Cardiac fibroblast (primary cell): ENCODE data around the gene ZNF718.
"Not testable (repeated sequence)": the region's sequence is repeated elsewhere in the genome, so short reads cannot be mapped to it uniquely, and the experiment has no call there.

Experiments used
- DNase-seq, 2 donors: peaks; one replicate each; pipeline versions ENCODE4 v3.0.0 to v3.0.0-alpha.2; 2010; ENCODE audit warnings: low read depth in 2 of 2
- H3K4me3 ChIP-seq, 2 donors: replicated peaks in 1 of 2; 1 replicate in 1 of 2; 2 replicates in 1 of 2; pipeline ENCODE4 v1.5.1; 2011; ENCODE audit warnings: low read depth in 2 of 2, low read length in 2 of 2, mild to moderate bottlenecking in 2 of 2, moderate library complexity in 1 of 2
- CTCF ChIP-seq: IDR thresholded peaks from one replicate; pipeline ENCODE4 v1.5.1; 2011; ENCODE audit warnings: low read depth, mild to moderate bottlenecking, low read length, inconsistent platforms

Gene ZNF718

DNA sequence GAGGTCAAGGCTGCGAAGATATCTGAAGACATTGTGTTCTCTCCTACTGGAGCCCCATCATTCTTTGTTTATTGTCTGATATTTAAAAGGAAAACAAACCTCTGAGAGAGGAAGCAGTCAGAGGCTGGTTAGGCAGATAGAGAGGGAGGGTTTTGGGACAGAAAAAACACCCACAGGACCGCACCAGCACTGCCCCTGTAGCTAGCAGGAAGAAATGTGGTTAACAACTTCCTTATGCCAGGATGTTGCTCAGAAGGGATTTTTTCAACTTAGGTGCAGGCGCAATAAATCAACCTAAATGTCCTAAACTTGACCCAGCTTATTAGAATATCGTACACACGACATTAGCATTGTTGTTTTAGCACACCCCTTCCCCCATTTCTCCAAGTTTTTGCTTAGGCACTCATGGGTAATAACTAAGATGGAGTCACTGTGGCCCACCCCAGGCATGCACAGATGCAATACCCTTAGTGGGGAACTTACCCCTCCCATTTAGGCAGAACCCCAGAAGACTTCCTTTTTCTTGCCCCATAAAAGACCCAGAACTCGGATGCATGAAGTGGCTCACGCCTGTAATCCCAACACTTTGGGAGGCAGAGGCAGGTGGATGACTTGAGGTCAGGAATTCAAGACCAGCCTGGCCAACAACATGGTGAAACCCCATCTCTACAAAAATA, 2.8 kb upstream of the ZNF718 start:
- TF ChIP-seq CTCF, result no peak
- no peak for DNase-seq
- no peak overlapping the region for H3K4me3 ChIP-seq

GRCh38 chr4:123922-124274, 403 bp upstream of the ZNF718 start:
- peak overlapping the region; percentile 90 to 93 for H3K4me3 ChIP-seq
- DNase-seq, result not testable (repeated sequence)

- peak; percentile 44 for DNase-seq
- H3K4me3 ChIP-seq, result peak overlapping the region; percentile 90 to 93
- no peak for TF ChIP-seq CTCF
These were observed 930 bp downstream of the ZNF718 start for GRCh38 chr4:125091-125771.

- H3K4me3 ChIP-seq, result peak overlapping the region; percentile 90 to 93
- DNase-seq, result no peak
- no peak for TF ChIP-seq CTCF
These were observed 1.5 kb downstream of the ZNF718 start for GRCh38 chr4:125833-126232.

DNA sequence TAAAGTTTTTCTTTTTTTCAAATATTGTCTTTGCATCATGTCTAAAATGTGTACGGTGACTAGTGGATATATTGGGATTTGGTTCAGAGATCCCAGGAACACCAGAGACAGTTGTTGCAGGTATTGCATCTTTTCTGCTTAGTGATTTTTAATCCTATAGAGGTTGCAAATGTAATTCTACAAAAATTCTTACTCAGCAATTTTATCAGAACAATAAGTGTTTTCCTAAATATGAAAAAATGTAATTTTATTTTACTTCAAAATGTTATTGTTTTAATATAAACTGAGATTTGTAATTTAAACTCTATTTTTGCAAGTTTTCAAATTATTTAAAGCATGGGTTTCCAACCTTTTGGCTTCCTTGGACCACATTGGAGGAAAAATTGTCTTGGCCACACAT, 8.2 kb downstream of the ZNF718 start:
- TF ChIP-seq CTCF, result no peak
- DNase-seq, result no peak
- H3K4me3 ChIP-seq, result no peak overlapping the region

DNA sequence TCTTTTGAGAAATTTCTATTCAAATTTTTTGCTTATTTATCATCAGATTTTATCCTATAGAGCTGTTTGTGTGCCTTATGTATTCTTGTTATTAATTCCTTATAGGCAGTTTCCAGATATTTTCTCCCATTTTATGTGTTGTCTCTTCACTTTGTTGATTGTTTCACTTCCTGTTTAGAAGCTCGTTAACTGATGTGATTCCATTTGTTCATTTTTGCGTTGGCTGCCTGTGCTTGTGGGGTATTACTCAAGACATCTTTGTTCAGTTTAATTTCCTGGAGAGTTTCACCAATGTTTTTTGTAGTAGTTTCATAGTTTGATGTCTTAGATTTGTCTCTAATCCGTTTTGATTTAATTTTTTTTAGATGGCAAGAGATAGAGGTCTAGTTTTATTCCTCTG, 14.6 kb downstream of the ZNF718 start:
- H3K4me3 ChIP-seq, result no peak overlapping the region
- TF ChIP-seq CTCF, result no peak
- no peak for DNase-seq

GRCh38 chr4:139691-140090, 15.4 kb downstream of the ZNF718 start:
- DNase-seq, result no peak
- TF ChIP-seq CTCF, result no peak
- H3K4me3 ChIP-seq, result no peak overlapping the region
